HG03108 (cell line): ENCODE results near the gene TSG101.

ENCODE experiments used
- ATAC-seq: cut with Tn5 transposase; IDR thresholded peaks from one replicate; pipeline ENCODE4 v1.9.1; 2021; ENCODE audit warnings: moderate library complexity; ENCODE audit not compliant: unreplicated experiment

TSG101 gene, protein sequence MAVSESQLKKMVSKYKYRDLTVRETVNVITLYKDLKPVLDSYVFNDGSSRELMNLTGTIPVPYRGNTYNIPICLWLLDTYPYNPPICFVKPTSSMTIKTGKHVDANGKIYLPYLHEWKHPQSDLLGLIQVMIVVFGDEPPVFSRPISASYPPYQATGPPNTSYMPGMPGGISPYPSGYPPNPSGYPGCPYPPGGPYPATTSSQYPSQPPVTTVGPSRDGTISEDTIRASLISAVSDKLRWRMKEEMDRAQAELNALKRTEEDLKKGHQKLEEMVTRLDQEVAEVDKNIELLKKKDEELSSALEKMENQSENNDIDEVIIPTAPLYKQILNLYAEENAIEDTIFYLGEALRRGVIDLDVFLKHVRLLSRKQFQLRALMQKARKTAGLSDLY

DNA sequence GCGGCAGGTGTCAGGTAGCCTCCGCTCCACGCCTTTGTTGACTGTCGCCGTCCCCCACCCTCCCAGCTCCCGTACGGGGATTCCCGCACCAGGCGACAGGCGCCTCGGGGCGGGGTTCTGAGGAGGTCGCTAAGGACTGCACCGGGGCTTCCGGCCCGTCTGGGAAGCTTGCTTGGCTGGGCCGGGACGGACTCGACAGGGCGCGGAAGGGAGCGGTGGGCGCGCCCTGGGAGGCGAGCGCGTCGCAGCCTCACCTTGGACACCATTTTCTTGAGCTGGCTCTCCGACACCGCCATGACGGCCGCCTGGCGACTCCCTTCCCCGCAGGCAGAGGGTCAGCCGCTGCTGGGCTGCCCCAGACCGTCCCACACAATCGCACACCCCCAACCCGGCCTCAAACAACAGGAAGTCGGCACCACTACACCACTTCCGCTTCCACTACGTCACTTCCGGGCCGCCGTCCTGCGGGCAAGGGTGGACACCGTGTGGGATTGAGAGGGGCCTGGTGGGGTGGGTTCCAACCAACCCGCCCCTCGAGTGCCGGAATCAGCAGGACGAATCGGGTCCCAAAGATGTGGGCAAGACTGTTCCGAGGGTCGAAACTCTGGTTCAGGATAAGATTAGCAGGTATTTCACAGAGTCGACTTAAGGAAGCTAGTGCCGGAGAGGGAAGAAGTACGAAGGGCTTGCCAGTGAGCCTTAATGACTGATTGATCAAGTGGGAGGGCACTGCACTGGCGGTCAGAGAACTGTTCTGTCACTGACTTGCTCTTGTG, at the start of gene TSG101:
TSG101 (minus strand) TSS at position 422 of the 776 bp plus-strand sequence; CDS start at position 296, 126 bp downstream.
- peak; percentile 94 for ATAC-seq

DNA sequence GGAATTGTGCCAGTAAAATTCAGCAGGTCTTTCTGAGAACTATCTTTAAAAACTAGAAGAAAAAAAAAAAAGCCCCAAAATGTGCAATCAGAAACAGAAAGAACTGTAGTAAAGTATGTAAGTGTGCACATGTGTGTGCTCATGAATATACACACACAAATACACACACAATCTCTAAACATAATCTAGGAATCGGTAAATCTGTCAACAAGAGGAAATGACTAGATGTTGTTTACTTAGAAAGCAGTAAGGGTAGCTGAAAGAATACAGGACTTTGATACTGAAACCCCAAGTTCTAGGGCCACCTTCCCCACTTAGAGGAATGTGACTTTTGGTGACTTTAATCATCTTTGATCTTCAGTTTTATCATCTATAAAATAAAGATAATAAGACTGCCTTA, 48.6 kb upstream of the TSG101 start:
- ATAC-seq = no peak

DNA sequence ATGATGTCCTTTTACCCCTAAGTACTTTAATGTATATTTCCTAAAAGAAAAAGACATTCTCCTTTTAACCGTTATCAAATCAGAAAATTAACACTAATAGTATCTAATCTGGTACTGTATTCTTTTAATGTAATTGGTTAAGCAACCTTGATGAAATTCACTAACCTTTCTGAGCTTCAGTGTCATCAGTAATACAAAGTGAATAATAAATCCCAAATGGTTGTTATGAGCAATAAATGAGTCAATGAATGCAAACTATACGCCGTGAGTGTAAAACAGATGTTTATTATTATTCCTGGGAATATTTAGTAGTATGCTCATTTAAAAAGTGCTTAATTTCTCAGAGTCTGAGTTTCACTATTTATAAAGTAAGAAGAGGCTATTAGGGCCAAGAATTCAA, 40.3 kb upstream of the TSG101 start:
- no peak for ATAC-seq

DNA sequence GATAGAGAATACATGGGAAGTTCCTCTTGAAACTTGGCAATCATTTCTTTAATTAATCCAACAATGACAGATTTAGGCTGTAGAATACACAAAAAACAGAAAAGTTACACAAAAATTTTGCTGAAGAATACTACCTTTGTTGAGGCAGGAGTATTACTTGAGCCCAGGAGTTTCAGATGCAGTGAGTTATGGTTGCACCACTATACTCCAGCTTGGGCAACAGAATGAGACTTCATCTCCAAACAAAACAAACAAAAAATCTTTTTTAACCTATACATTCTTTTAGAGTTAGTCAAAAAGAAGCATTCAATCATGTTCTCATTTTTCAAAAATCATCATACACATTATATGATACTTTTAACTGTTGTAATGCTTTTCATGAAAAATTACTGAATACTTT, 39.7 kb upstream of the TSG101 start:
- no peak for ATAC-seq

DNA sequence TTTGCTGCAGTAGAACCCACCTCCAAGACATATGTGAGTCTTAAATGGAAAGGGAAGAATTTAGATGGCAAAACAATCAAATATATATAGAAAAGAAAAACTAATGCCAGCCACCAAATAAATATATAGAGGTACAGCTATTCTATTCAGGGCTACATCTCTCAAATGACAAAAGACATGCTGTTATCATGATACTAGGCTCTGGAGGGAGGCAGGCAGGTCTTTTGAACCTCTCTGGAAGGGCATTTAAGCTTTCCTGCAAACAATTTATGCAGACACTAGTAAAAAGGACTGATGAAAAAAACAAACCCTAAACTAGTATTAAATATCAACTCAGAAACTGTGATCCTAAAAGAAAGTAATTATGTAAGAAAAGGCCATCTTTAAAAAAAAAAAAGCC, 37.4 kb upstream of the TSG101 start:
- no peak for ATAC-seq

DNA sequence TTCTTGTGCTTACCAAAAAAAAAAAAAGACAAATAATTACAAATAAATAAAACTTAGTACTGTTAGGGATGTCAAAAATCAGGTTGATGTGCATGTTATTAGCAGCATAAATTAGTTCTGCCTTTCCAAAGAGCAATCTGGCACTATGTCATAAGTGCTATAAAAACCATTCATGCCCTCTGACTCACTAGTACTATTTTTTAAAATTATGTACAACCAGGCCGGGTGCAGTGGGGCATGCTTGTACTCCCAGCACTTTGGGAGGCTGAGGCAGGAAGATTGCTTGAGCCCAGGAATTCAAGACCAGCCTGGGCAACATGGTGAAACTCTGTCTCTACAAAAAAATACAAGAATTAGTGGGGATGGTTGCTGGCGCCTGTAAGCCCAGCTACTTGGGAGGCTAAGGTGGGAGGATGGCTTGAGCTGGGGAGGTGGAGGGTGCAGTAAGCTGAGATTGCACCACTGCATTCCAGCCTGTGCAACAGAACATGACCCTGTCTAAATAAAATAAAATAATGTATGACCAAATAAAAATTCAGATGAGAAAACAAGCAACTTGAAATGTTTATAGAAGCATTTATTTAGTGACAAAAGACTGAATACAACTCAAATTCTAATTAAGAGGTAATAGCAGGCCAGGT, 36.5 kb upstream of the TSG101 start:
- ATAC-seq = no peak

DNA sequence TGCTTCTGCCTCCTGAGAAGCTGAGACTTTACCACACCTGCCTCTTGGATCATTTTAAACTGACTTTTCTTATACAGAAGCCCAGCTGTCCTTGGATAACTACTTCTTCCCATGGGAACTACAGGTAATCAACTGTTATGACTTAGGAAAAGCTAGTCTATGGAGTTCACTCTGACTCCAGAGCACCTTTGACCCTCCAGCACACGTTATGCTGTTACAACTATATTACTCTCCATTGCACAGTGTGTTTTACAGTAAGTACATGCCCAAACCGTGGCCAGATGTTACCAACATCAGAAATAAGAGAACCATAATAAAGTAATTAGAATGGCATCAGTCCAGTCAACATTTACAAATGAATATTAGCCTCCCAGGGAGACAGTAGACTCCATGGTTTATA, 21.3 kb upstream of the TSG101 start:
- ATAC-seq = no peak

DNA sequence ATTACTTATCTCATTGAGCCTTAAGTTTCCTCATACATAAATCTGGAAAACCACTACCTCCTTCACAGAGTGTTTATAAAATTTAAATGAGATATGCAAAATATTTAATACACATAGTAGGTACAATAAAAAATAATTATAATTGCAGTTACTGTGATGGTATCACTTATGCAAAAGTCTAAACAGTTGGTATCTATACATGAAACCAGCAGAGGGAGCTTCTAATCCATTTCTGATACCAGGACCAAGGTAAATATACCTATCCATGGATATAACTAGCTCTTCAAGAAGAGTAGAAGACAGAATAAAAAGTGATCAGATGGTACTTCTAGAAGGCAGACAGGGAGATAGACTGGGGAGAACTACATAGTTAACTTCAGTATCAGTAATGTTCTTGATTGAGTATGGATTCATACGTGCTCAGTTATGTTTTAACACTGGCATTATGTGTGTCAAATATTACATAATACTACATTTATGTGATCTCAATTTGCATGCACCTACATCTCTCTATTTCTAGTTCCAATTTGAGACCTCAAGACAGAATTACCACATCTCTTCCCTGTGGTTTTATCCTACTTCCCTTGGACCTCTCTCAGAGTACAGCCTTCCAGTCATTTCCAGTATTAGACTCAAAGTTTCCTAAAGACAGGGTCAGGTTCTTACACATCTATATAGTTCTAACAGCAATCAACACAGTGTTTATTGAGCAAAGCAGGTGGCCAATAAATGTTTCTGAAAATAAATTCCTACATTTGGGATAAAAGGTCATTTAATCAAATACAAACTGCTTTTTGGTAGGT, 13.7 kb upstream of the TSG101 start:
- ATAC-seq = no peak

DNA sequence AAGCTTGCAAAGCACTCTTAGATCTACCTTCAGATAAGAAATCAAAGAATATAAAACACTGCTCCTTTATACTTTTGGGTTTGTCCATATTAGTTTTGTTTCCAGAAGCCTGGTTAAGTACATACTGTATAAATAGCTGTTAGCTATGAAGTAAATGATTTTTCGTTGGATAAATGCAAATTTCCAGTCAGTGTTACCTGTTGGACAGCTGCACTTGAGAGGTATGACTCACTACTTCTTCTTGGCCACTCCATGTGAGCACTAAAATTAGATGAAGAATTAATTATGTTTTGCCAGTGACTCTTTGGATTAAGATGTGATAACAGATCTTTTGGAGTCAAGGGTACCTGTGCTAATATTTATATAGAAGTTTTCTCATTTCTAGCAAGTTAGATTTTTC, 9.5 kb upstream of the TSG101 start:
- ATAC-seq = no peak

DNA sequence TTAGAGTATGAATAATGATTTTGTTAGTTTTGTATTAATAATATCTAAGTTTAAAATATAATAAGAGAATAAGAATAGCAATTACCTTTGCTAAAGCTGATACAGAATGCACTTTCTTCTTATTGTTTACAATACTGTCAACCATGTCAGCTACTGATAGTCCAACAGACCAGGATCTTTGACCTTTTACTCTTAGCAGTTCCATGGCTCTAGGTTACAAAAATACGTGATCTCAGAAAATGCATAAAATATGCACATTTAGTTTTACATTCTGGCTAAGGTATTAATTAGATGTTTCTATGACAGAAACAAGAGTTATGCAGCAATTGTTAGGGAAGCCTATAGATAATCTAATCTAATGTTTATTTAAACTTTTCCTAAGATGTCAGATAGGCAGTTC, 7.5 kb upstream of the TSG101 start:
- no peak for ATAC-seq

DNA sequence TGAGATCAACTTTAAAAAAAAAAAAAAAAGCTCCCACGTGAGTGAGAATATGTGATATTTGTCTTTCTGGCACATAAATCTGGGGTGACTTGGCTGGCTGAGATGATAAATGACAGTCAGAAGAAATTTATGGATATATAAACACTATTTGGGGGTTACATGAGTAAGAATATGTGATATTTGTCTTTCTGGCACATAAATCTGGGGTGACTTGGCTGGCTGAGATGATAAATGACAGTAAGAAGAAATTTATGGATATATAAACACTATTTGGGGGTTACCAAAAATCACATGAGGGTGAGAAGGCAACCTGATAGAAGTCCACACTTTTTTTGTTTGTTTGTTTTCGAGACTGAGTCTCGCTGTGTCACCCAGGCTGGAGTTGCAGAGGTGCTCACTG, 6.6 kb upstream of the TSG101 start:
- no peak for ATAC-seq

DNA sequence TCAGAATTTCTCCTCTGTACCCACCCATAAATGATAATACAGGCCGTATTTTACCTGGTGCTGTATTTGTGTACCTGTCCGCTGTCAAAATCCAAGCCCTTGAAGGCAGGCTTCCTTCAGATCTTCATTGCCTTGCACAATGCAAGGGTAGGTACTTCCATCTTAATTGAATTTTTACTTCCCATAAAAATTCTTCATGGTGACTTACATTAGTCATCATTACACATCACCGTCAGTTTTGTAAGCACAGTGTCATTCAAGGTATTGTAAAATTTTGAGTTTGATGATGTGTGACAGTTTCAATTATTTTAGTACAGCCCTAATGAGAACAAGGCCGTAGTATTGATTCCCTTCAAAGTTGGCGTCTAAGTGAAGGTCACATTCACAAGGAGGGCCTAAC, 770 bp upstream of the TSG101 start:
- ATAC-seq = no peak

DNA sequence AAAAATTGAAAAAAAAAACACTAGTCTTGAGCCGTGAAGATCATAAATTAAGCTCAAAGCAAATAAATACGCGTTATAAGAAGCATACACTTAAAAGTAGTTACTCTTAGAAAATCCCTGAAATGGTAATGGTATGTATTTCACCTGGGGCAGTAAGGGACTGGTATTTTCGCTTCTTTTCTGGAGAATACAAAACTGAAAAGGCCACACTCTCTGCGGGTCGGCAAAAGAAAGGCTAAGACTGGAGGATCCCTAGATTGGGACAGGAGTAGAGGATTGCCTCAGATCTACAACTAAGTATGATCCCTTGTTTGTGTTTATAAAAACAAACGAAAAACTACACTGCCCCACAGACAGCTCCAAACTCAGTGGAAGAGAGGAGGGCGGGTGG, 617 bp downstream of the TSG101 start:
- ATAC-seq = no peak

DNA sequence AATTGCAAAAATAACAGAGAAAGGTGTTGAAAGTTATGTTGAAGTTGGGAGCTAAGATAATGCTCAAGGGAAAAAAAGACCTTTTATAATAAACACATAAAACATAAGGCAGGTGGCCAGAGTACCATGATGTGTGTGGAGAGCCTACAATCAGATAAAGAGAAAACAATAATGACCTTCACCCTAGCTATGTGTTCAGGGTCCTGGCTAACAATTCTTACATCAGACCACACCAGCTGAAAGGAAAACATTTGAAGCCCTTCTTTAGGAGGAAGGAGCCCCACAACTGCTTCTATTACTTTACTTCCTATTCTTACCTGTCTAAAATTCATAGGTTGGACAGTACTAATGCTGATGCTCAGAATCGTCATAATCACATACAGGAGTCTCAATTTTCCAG, 2.5 kb downstream of the TSG101 start:
- ATAC-seq = no peak

DNA sequence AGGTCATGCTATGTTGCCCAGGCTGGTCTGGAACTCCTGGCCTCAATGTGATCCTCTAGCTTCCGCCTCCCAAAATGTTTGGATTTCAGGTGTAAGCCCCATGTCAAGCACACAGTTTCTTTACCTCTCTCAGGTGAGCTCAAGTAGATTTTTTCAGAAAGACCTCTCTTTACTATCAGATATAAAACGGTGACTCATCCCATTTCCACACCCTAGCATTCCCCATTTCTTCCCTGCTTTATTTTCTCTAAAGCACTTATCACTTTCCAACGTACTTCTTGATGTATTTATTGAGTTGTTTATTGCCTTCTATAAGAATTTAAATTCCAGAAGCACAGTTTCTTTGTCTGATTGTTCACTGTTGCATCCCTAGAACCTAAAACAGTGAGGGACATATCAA, 3.7 kb downstream of the TSG101 start:
- no peak for ATAC-seq

DNA sequence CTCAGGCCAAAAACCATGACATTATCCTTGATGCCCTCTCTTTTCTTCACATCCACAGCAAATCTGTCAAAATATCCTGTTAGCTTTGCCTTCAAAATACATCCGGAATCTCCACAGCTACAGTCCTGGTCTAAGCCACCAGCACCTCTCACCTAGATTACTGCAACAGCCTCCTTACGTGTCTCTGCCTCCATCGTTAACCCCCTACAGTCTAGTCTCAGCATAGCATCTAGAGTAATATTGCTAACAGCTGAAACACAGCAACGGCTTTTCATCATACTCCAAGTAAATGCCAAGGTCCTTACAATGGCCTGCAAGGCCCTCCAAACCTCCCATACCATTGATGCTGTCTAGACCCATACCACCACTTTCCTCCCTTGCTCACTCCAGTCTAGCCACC, 4.4 kb downstream of the TSG101 start:
- no peak for ATAC-seq

DNA sequence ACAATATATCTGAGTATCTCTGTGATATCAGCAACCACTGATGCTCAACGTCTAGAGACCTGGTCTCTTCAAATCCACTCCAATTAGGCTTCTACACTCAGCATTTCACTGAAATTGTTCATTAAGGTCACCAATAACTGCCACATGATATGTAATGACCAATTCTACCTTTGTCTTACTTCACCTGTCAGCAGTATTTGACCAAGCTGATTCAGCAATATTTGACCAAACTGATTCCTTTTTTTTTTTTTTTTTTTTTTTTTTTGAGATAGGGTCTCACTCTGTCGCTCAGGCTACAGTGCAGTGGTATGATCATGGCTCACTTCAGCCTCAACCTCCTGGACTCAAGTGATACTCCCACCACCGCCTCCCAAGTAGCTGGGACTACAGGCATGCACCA, 5.6 kb downstream of the TSG101 start:
- no peak for ATAC-seq

DNA sequence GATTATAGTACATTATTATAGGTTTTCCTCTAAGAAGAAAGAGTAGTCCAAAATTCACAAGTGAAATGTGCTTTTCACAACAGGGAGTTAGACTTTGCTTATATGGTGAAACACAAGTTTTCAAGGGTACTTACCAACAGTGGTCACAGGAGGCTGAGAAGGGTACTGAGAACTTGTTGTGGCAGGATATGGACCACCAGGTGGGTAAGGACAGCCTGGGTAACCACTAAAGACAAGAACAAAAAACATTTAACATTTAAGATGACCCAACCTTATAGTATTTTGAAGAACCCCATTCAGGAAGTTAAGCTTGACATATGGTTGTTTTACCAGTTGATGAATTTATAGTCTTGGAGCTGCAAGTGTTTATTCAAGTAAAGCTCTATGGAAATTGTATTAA, 24.4 kb downstream of the TSG101 start:
- ATAC-seq = no peak

DNA sequence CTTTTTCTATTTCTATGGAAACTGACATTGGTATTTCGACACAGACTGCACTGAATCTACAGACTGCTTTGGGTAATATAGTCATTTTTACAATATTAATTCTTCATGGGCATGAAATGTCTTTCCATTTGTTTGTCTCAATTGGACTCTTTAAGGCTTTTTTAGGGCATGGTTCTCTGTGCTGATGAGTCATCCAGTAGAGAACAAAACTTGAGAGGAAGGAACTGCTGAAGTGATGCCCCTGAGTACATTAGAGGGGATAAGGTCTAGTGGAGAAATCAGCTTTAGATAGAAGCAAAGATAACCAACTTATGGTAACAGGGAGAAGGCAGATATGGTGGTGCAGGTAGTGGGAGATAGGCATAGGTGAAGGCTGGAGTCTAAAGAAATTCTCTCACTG, 25.1 kb downstream of the TSG101 start:
- ATAC-seq = no peak

DNA sequence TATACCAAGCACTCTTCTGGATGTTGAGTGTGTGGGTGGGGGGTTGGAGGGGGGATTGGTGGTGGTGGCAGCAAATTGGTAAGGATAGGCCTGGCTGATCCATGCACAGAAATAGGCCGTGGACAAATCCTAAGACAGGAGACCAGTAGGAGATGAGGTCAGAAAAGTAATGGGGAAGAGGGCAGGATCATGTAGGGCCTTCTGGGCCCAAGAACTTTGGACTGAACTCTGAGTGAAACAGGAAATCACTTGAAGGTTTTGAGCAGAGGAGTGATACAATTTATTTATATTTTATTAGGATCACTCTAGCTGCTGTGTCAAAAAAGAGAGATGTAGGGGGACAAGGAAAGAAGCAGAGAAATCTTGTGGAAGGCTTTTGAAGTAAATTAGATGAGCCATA, 28.7 kb downstream of the TSG101 start:
- ATAC-seq = no peak

DNA sequence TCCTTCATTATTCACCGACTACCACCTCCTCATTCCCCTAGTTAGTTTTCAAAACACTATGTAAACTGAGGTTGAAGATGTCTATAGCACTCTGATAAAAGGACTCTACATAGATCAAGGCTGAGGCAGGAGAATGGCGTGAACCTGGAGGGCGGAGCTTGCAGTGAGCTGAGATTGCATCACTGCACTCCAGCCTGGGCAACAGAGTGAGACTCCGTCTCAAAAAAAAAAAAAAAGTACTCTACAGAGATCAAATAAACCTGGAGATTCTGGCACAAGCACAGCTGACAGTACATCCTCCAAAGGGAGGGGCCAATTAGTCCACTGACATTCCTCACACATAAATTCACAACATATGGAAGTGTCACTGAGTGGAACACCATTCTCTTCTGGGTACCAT, 31.0 kb downstream of the TSG101 start:
- no peak for ATAC-seq
